HG03342 (cell line): ENCODE measurements around the gene PLCB1.
"Not testable (repeated sequence)": the region's sequence is repeated elsewhere in the genome, so short reads cannot be mapped to it uniquely, and the experiment has no call there.

ENCODE experiments used
- ATAC-seq: cut with Tn5 transposase; IDR thresholded peaks from one replicate; pipeline ENCODE4 v1.9.1; 2021; ENCODE audit warnings: mild to moderate bottlenecking, moderate library complexity; ENCODE audit not compliant: unreplicated experiment

PLCB1 gene

GRCh38 chr20:8328189-8328588 lies 196.1 kb downstream of the PLCB1 start:
- ATAC-seq, result no peak

- ATAC-seq, result no peak
These were observed 198.3 kb downstream of the PLCB1 start for GRCh38 chr20:8330319-8330784.

- no peak for ATAC-seq
These were observed 199.0 kb downstream of the PLCB1 start for GRCh38 chr20:8330785-8331695.

- no peak for ATAC-seq
These were observed 199.8 kb downstream of the PLCB1 start for GRCh38 chr20:8331740-8332412.

GRCh38 chr20:8334641-8335040 lies 202.6 kb downstream of the PLCB1 start:
- ATAC-seq, result no peak

- no peak for ATAC-seq
These were observed 203.0 kb downstream of the PLCB1 start for GRCh38 chr20:8335059-8335458.

GRCh38 chr20:8335495-8336195 lies 203.6 kb downstream of the PLCB1 start:
- ATAC-seq, result no peak

- no peak for ATAC-seq
These were observed 207.3 kb downstream of the PLCB1 start for GRCh38 chr20:8339349-8339748.

GRCh38 chr20:8342391-8342790 lies 210.3 kb downstream of the PLCB1 start:
- ATAC-seq, result no peak

- no peak for ATAC-seq
These were observed 212.0 kb downstream of the PLCB1 start for GRCh38 chr20:8344106-8344505.

GRCh38 chr20:8344631-8345030 lies 212.6 kb downstream of the PLCB1 start:
- ATAC-seq, result no peak

GRCh38 chr20:8346700-8347270 lies 214.7 kb downstream of the PLCB1 start:
- no peak for ATAC-seq

- ATAC-seq, result not testable (repeated sequence)
These were observed 218.2 kb downstream of the PLCB1 start for GRCh38 chr20:8350225-8350624.

- ATAC-seq, result no peak
These were observed 220.4 kb downstream of the PLCB1 start for GRCh38 chr20:8352486-8352885.

GRCh38 chr20:8353512-8353911 lies 221.4 kb downstream of the PLCB1 start:
- ATAC-seq, result no peak

- no peak for ATAC-seq
These were observed 223.4 kb downstream of the PLCB1 start for GRCh38 chr20:8355453-8355852.

- no peak for ATAC-seq
These were observed 224.7 kb downstream of the PLCB1 start for GRCh38 chr20:8356806-8357205.

- no peak for ATAC-seq
These were observed 225.6 kb downstream of the PLCB1 start for GRCh38 chr20:8357703-8358102.

GRCh38 chr20:8360035-8360434 lies 228.0 kb downstream of the PLCB1 start:
- no peak for ATAC-seq

GRCh38 chr20:8361006-8361652 lies 229.1 kb downstream of the PLCB1 start:
- peak; percentile 43 for ATAC-seq

GRCh38 chr20:8361779-8362178 lies 229.7 kb downstream of the PLCB1 start:
- no peak for ATAC-seq
